IMR-90 (cell line): ENCODE measurements around the gene ZSCAN29.
"Not testable (repeated sequence)": the region's sequence is repeated elsewhere in the genome, so short reads cannot be mapped to it uniquely, and the experiment has no call there.

ENCODE experiments used
- BHLHE40 ChIP-seq: fragments of 150-350 bp; IDR thresholded peaks from 2 replicates; pipeline ENCODE4 v1.6.1; 2016; ENCODE audit warnings: mild to moderate bottlenecking, low read depth, low read length
- CEBPB ChIP-seq: IDR thresholded peaks from 2 replicates; pipeline ENCODE4 v1.6.1; 2012; ENCODE audit warnings: low read depth, low read length, improper control_type of control experiment
- CTCF ChIP-seq: conservative IDR thresholded peaks from 2 replicates; pipeline ENCODE4 v1.5.1; 2012; ENCODE audit warnings: mild to moderate bottlenecking, low read depth, low read length, improper control_type of control experiment
- ELK1 ChIP-seq: fragments of 150-350 bp; IDR thresholded peaks from 2 replicates; pipeline ENCODE4 v1.6.1; 2016; ENCODE audit warnings: low read depth, mild to moderate bottlenecking, low read length, moderate library complexity, borderline replicate concordance
- FOS ChIP-seq: fragments of 150-350 bp; IDR thresholded peaks from 2 replicates; pipeline ENCODE4 v1.6.1; 2016; ENCODE audit warnings: low read depth, low read length
- MAFK ChIP-seq: IDR thresholded peaks from 2 replicates; pipeline ENCODE4 v1.6.1; 2012; ENCODE audit warnings: low read depth, low read length, improper control_type of control experiment
- POLR2A ChIP-seq: IDR thresholded peaks from 2 replicates; pipeline ENCODE4 v1.6.1; 2012; ENCODE audit warnings: mild to moderate bottlenecking, low read depth, low read length
- RCOR1 ChIP-seq: IDR thresholded peaks from 2 replicates; pipeline ENCODE4 v1.6.1; 2012; ENCODE audit warnings: mild to moderate bottlenecking, low read length, improper control_type of control experiment; ENCODE audit not compliant: insufficient replicate concordance
- RFX5 ChIP-seq: IDR thresholded peaks from 2 replicates; pipeline ENCODE4 v1.8.0; 2012; ENCODE audit warnings: low read depth, mild to moderate bottlenecking, low read length, moderate library complexity

GRCh38 chr15:43393592-43393991 lies 22.7 kb upstream of the ZSCAN29 start:
- TF ChIP-seq POLR2A, ELK1, CTCF, RCOR1, FOS, CEBPB, BHLHE40, MAFK, RFX5: not testable (repeated sequence)
